Testis (tissue), 2 donors: ENCODE measurements around the gene TSR1.

ENCODE experiments used
- POLR2A ChIP-seq: fragments of 450-650 bp; IDR thresholded peaks from one replicate; pipeline ENCODE4 v1.6.1; 2017; ENCODE audit warnings: antibody characterized with exemption, mild to moderate bottlenecking, moderate library complexity
- TF ChIP-seq, protein P1 (sequence below), 3 experiments: fragments of 450-650 bp in 2 of 3; fragments of 200-600 bp in 1 of 3; sonication (generic) in 1 of 3; IDR thresholded peaks; one replicate each; pipeline ENCODE4 v1.5.1; 2016 to 2019; ENCODE audit warnings: antibody characterized with exemption in 3 of 3, mild to moderate bottlenecking in 2 of 3, moderate library complexity in 1 of 3

GRCh38 chr17:2363851-2364762 is 27.9 kb upstream of the TSR1 start:
- no peak for TF ChIP-seq POLR2A
- TF ChIP-seq, protein P1, sequence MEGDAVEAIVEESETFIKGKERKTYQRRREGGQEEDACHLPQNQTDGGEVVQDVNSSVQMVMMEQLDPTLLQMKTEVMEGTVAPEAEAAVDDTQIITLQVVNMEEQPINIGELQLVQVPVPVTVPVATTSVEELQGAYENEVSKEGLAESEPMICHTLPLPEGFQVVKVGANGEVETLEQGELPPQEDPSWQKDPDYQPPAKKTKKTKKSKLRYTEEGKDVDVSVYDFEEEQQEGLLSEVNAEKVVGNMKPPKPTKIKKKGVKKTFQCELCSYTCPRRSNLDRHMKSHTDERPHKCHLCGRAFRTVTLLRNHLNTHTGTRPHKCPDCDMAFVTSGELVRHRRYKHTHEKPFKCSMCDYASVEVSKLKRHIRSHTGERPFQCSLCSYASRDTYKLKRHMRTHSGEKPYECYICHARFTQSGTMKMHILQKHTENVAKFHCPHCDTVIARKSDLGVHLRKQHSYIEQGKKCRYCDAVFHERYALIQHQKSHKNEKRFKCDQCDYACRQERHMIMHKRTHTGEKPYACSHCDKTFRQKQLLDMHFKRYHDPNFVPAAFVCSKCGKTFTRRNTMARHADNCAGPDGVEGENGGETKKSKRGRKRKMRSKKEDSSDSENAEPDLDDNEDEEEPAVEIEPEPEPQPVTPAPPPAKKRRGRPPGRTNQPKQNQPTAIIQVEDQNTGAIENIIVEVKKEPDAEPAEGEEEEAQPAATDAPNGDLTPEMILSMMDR (IDR thresholded peaks at IDR 0.05), result no peak
